ENCODE results near the gene DIABLO. TPM values are rescaled to one million over a fixed set of nuclear protein-coding genes. Genes with fewer than 3 reads are reported as not detected.
A peak's percentile ranks its signal among the peaks of the same experiment; 100 is the strongest.

The DIABLO gene
- polyA plus RNA-seq, 2 of the 4 experiments (the other 2 are of a cell fraction), result 74.9 to 104 TPM

DNA sequence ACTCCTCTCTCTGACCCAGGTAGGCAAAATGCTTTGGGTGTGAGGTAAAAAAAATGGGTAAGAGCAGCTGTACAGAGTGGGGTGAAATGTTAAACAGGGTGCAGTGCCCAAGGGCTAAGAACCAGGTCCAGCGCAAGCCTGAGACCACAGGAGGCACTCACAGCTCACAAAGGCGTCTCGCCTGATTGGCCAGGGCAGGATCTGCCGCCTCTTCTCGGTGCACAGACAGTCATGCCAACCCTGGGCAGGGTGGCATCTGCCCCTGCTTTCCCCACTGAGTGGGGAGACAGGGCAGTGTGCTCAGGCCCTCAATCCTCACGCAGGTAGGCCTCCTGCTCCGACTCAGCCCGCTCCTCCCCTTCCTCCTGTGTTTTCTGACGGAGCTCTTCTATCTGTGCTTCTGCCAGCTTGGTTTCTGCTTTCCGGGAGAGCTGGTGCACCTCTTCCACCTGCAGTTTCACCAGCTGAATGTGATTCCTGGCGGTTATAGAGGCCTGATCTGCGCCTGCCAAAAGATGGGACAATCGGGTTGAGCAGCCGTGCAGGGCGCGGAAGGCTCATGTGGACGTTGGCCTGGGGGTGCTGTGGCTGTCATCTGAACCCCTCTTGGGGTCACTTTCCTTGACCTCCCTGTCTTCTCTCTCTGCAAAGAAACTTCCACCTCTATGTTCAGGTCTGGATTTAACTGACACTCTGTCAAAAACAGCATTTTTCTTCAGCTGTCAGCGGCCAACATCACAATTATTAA lies 17.6 kb downstream of the DIABLO start (continued):
- TF ChIP-seq ZNF302 (CRISPR knock-in tag; IDR thresholded peaks at IDR 0.05), result no peak

- Histone ChIP-seq H3K4me2 (no peak overlapping the region), H3K27ac (no peak overlapping the region), H3K9me3 (no peaks in the 10 kb centered on the region), H3K4me3 (no peak overlapping the region), H3K4me1 (no peaks in the 10 kb centered on the region)
- TF ChIP-seq HEYL (CRISPR knock-in tag; IDR thresholded peaks at IDR 0.05), result no peak
- 91% methylated on average over 8 of the region's 8 CpGs for WGBS (ENCODE audit: missing lambda C conversion rate)
- no peak for DNase-seq (ENCODE audit: low read depth in 1 of 2, low spot score in 1 of 2)
- CTCF ChIA-PET, result interaction anchor here (1.3 kb wide), 1 partner anchor 16 kb away, joined by 5 read pairs; no protein-coding TSS in a partner anchor
- no peak for FAIRE-seq
- no peak for ATAC-seq
- POLR2A ChIA-PET, result no interaction called here
Measured at GRCh38 chr12:122207391-122207790, 18.5 kb downstream of the DIABLO start.

- no peak overlapping the region for H3K27ac ChIP-seq
- ChIA-PET POLR2A (interaction anchor here (2.0 kb wide), 1 partner anchor 16 kb away, joined by 5 read pairs; no protein-coding TSS in a partner anchor), CTCF (no interaction called here)
- TF ChIP-seq HOXB5 (CRISPR knock-in tag; IDR thresholded peaks at IDR 0.05) (no peak), MAZ (IDR thresholded peaks at IDR 0.05; ENCODE audit: borderline replicate concordance, low read depth, low read length) (no peak), EP300 (IDR thresholded peaks at IDR 0.05) (no peak), TFCP2L1 (CRISPR knock-in tag; IDR thresholded peaks at IDR 0.05) (no peak), HEYL (CRISPR knock-in tag; IDR thresholded peaks at IDR 0.05) (no peak), RAD21 (conservative IDR thresholded peaks at IDR 0.05 in 1 of 2, IDR thresholded peaks at IDR 0.05 in 1 of 2) (no peak)
- TF ChIP-seq, protein P1, sequence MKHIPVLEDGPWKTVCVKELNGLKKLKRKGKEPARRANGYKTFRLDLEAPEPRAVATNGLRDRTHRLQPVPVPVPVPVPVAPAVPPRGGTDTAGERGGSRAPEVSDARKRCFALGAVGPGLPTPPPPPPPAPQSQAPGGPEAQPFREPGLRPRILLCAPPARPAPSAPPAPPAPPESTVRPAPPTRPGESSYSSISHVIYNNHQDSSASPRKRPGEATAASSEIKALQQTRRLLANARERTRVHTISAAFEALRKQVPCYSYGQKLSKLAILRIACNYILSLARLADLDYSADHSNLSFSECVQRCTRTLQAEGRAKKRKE (CRISPR knock-in tag; IDR thresholded peaks at IDR 0.05; ENCODE audit: low read depth), result no peak
- no peaks in the 10 kb centered on the region for H3K4me1 ChIP-seq
- H3K9me3 ChIP-seq, result no peaks in the 10 kb centered on the region
- DNase-seq (ENCODE audit: low read depth in 1 of 2, low spot score in 1 of 2) (no peak), ATAC-seq (no peak), FAIRE-seq (no peak)
- WGBS (ENCODE audit: missing lambda C conversion rate), result 83% methylated on average over 7 of the region's 8 CpGs
- no peak overlapping the region for H3K4me2 ChIP-seq
- no peak overlapping the region for H3K4me3 ChIP-seq
Measured at GRCh38 chr12:122206976-122207375, 18.9 kb downstream of the DIABLO start.

- TF ChIP-seq GATA3 (IDR thresholded peaks at IDR 0.05; ENCODE audit: borderline replicate concordance), result peak; percentile 7; the same call in 1 of the 2 replicates
- TF ChIP-seq JUN (IDR thresholded peaks at IDR 0.05), result no peak
- TF ChIP-seq POLR2AphosphoS2 (conservative IDR thresholded peaks at IDR 0.05; ENCODE audit: low read length), result peak; percentile 74; the same call in 1 of the 2 replicates
- ChIA-PET CTCF (interaction anchor here (0.8 to 1.4 kb wide), 4 partner anchors 16 to 152 kb away, joined by 3 to 6 read pairs (median 6); no protein-coding TSS in a partner anchor), POLR2A (interaction anchor here (2.0 to 2.4 kb wide), 2 partner anchors 17 to 19 kb away, joined by 5 to 13 read pairs; partner anchors contain the start of gene DIABLO)
Measured at GRCh38 chr12:122206111-122206881, 19.6 kb downstream of the DIABLO start.

GRCh38 chr12:122205053-122205925 lies 20.6 kb downstream of the DIABLO start:
- POLR2A ChIA-PET, result interaction anchor here (2.0 to 2.4 kb wide), 2 partner anchors 18 to 20 kb away, joined by 5 to 13 read pairs; partner anchors contain the start of gene DIABLO
- TF ChIP-seq NR3C1 (IDR thresholded peaks at IDR 0.05) (no peak), HOXA7 (CRISPR knock-in tag; IDR thresholded peaks at IDR 0.05) (no peak), ZFP36 (IDR thresholded peaks at IDR 0.05; ENCODE audit: borderline replicate concordance, partially characterized antibody) (no peak), SMC3 (IDR thresholded peaks at IDR 0.05) (no peak), POLR2AphosphoS2 (conservative IDR thresholded peaks at IDR 0.05; ENCODE audit: low read length) (peak; percentile 82; the same call in 1 of the 2 replicates), GATA3 (IDR thresholded peaks at IDR 0.05; ENCODE audit: borderline replicate concordance) (0 out of 2 replicates have a peak, but pooled peaks have one; percentile 2)
- TF ChIP-seq, protein P2, sequence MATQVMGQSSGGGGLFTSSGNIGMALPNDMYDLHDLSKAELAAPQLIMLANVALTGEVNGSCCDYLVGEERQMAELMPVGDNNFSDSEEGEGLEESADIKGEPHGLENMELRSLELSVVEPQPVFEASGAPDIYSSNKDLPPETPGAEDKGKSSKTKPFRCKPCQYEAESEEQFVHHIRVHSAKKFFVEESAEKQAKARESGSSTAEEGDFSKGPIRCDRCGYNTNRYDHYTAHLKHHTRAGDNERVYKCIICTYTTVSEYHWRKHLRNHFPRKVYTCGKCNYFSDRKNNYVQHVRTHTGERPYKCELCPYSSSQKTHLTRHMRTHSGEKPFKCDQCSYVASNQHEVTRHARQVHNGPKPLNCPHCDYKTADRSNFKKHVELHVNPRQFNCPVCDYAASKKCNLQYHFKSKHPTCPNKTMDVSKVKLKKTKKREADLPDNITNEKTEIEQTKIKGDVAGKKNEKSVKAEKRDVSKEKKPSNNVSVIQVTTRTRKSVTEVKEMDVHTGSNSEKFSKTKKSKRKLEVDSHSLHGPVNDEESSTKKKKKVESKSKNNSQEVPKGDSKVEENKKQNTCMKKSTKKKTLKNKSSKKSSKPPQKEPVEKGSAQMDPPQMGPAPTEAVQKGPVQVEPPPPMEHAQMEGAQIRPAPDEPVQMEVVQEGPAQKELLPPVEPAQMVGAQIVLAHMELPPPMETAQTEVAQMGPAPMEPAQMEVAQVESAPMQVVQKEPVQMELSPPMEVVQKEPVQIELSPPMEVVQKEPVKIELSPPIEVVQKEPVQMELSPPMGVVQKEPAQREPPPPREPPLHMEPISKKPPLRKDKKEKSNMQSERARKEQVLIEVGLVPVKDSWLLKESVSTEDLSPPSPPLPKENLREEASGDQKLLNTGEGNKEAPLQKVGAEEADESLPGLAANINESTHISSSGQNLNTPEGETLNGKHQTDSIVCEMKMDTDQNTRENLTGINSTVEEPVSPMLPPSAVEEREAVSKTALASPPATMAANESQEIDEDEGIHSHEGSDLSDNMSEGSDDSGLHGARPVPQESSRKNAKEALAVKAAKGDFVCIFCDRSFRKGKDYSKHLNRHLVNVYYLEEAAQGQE (IDR thresholded peaks at IDR 0.05), result no peak
- TF ChIP-seq, protein P3, sequence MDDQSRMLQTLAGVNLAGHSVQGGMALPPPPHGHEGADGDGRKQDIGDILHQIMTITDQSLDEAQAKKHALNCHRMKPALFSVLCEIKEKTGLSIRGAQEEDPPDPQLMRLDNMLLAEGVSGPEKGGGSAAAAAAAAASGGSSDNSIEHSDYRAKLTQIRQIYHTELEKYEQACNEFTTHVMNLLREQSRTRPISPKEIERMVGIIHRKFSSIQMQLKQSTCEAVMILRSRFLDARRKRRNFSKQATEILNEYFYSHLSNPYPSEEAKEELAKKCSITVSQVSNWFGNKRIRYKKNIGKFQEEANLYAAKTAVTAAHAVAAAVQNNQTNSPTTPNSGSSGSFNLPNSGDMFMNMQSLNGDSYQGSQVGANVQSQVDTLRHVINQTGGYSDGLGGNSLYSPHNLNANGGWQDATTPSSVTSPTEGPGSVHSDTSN (IDR thresholded peaks at IDR 0.05), result 0 out of 2 replicates have a peak, but pooled peaks have one; percentile 15

More at GRCh38 chr12:122206111-122206881, 19.6 kb downstream of the DIABLO start:
- no peak for DNase-seq (ENCODE audit: low read depth in 1 of 2, low spot score in 1 of 2)
- Histone ChIP-seq H3K4me2 (no peak overlapping the region), H3K4me1 (no peaks in the 10 kb centered on the region), H3K9me3 (no peaks in the 10 kb centered on the region), H3K27ac (no peak overlapping the region), H3K4me3 (no peak overlapping the region)
- peak; percentile 14; a peak in 4 of 6 replicates for ATAC-seq
- 84% methylated on average over 26 of the region's 27 CpGs for WGBS (ENCODE audit: missing lambda C conversion rate)
- FAIRE-seq, result no peak

More at GRCh38 chr12:122205053-122205925, 20.6 kb downstream of the DIABLO start:
- ATAC-seq (peak; percentile 10 to 11; a peak in 5 of 6 replicates), FAIRE-seq (no peak), DNase-seq (ENCODE audit: low read depth in 1 of 2, low spot score in 1 of 2) (no peak)
- no peaks in the 10 kb centered on the region for H3K4me1 ChIP-seq
- CTCF ChIA-PET, result interaction anchor here (0.9 to 1.4 kb wide), 4 partner anchors 13 to 151 kb away, joined by 3 to 6 read pairs (median 6); no protein-coding TSS in a partner anchor
- 84% methylated on average over 23 of the region's 23 CpGs for WGBS (ENCODE audit: missing lambda C conversion rate)
- H3K4me2 ChIP-seq, result no peak overlapping the region
- no peak overlapping the region for H3K27ac ChIP-seq
- no peaks in the 10 kb centered on the region for H3K9me3 ChIP-seq
- H3K4me3 ChIP-seq, result no peak overlapping the region

All from A549 (cell line).